K562 (cell line): ENCODE data around the gene CCDC3. TPM values are rescaled to one million over a fixed set of nuclear protein-coding genes. Genes with fewer than 3 reads are reported as not detected.

Experiments used
- ATAC-seq: fragments of 200-7000 bp; cut with Tn5 transposase; 3 replicates; pipeline ENCODE4 v1.9.1; 2020; ENCODE audit warnings: moderate library complexity
- BruUV-seq: library from RNA; stranded (reverse); fragments of 400-500 nt; replicated peaks from 2 replicates; lab custom pipeline; 2021; lab: Mats Ljungman, UMichigan
- CTCF ChIA-PET: fragments of 300-600 bp; formaldehyde crosslinking; extraction: SDS; loops from one replicate; lab custom pipeline; 2021; ENCODE audit warnings: low intra/inter-chr PET ratio; lab: Yijun Ruan, JAX
- POLR2A ChIA-PET: fragments of 300-600, 350-650 bp; sonication (Branson Sonifier 250); formaldehyde crosslinking; extraction: SDS; loops from one replicate; lab custom pipeline; 2021; ENCODE audit warnings: antibody characterized with exemption, inconsistent platforms; lab: Yijun Ruan, JAX
- DNase-seq, 4 experiments: peaks; one replicate each; pipeline versions ENCODE4 v3.0.0 to v3.0.0-alpha.2; 2011 to 2018; ENCODE audit warnings: low spot score in 3 of 4, mixed read lengths in 3 of 4; ENCODE audit errors: extremely low read depth in 1 of 4
- FAIRE-seq: peaks from 2 replicates; lab custom pipeline; 2011; peaks lifted over from hg19 to GRCh38; lab: Jason Lieb, UNC
- H2AFZ ChIP-seq: 2 replicates; pipeline ENCODE4 v1.6.0; 2011; ENCODE audit warnings: low read depth, low read length, control low read depth, inconsistent platforms
- H3K27ac ChIP-seq: fragments of 200-600 bp; 3 replicates; pipeline ENCODE4 v1.8.0; 2011; ENCODE audit warnings: low read depth, mild to moderate bottlenecking, control low read depth, inconsistent platforms, low read length, moderate library complexity, mixed read lengths; ENCODE audit errors: extremely low read depth
- H3K27me3 ChIP-seq, 2 experiments: fragments of 300-600 bp in 1 of 2; 2 replicates in 1 of 2; 3 replicates in 1 of 2; pipeline versions ENCODE4 v1.6.0 to v1.8.0; 2011; ENCODE audit warnings: inconsistent platforms in 2 of 2, low read length in 2 of 2, mild to moderate bottlenecking in 1 of 2, mixed read lengths in 1 of 2, moderate library complexity in 1 of 2; ENCODE audit not compliant: control insufficient read depth in 2 of 2, insufficient read depth in 2 of 2
- H3K36me3 ChIP-seq: fragments of 300-600 bp; 3 replicates; pipeline ENCODE4 v1.8.0; 2011; ENCODE audit warnings: mild to moderate bottlenecking, low read length, inconsistent platforms; ENCODE audit not compliant: control insufficient read depth, insufficient read depth
- H3K4me1 ChIP-seq, 2 experiments: fragments of 200-600 bp in 1 of 2; replicated peaks in 1 of 2; 2 replicates in 1 of 2; 3 replicates in 1 of 2; pipeline versions ENCODE4 v1.5.1 to v1.8.0; 2011; ENCODE audit warnings: inconsistent platforms in 2 of 2, low read length in 2 of 2, mild to moderate bottlenecking in 1 of 2, mixed read lengths in 1 of 2, moderate library complexity in 1 of 2; ENCODE audit not compliant: control insufficient read depth in 2 of 2, insufficient read depth in 2 of 2
- H3K4me2 ChIP-seq: 2 replicates; pipeline ENCODE4 v1.6.1; 2011; ENCODE audit warnings: low read length, control low read depth, inconsistent platforms, mixed read lengths; ENCODE audit not compliant: insufficient read depth
- H3K4me3 ChIP-seq: fragments of 200-600 bp; sonication (generic), shearing (Covaris generic); 2 replicates; pipeline ENCODE4 v1.5.1; 2016; ENCODE audit warnings: control low read depth, inconsistent platforms
- H3K79me2 ChIP-seq: fragments of 200-600 bp; 3 replicates; pipeline ENCODE4 v1.8.0; 2011; ENCODE audit warnings: low read length, inconsistent platforms; ENCODE audit not compliant: control insufficient read depth, insufficient read depth
- H3K9ac ChIP-seq, 2 experiments: 2 replicates each; pipeline versions ENCODE4 v1.6.0 to v1.6.1; 2011; ENCODE audit warnings: low read depth in 2 of 2, low read length in 2 of 2, control low read depth in 1 of 2, inconsistent platforms in 1 of 2, mild to moderate bottlenecking in 1 of 2, mixed read lengths in 1 of 2; ENCODE audit not compliant: insufficient read depth in 1 of 2
- H3K9me1 ChIP-seq: one replicate; pipeline ENCODE4 v1.6.0; 2011; ENCODE audit warnings: inconsistent platforms, mild to moderate bottlenecking, low read length, moderate library complexity; ENCODE audit not compliant: control insufficient read depth, insufficient read depth
- H3K9me3 ChIP-seq: replicated peaks from 2 replicates; pipeline ENCODE4 v1.5.1; 2011; ENCODE audit warnings: low read depth, low read length, inconsistent platforms; ENCODE audit not compliant: control insufficient read depth, insufficient read depth
- H4K20me1 ChIP-seq: replicated peaks from 2 replicates; pipeline ENCODE4 v1.6.1; 2011; ENCODE audit warnings: low read length, inconsistent platforms, mixed read lengths; ENCODE audit not compliant: control insufficient read depth, insufficient read depth
- ADNP ChIP-seq: fragments of 200-800 bp; sonication (Bioruptor generic); IDR thresholded peaks from 2 replicates; pipeline ENCODE4 v1.6.1; 2016; ENCODE audit warnings: missing genetic modification characterization, missing compliant biosample characterization
- ARNT ChIP-seq, 2 experiments: fragments of 450-650 bp; IDR thresholded peaks; 2 replicates each; pipeline ENCODE4 v1.6.1; 2016; ENCODE audit warnings: mild to moderate bottlenecking in 1 of 2
- BCL6 ChIP-seq: fragments of 250-450 bp; sonication (Bioruptor Pico); IDR thresholded peaks from 2 replicates; pipeline ENCODE4 v1.4.0; 2020
- CEBPB ChIP-seq: fragments of 450-650 bp; IDR thresholded peaks from 2 replicates; pipeline ENCODE4 v1.6.1; 2016; ENCODE audit warnings: missing genetic modification characterization, missing compliant biosample characterization
- CREB3L1 ChIP-seq: fragments of 450-650 bp; IDR thresholded peaks from 2 replicates; pipeline ENCODE4 v1.6.1; 2014; ENCODE audit warnings: low read depth, mild to moderate bottlenecking, moderate library complexity, borderline replicate concordance
- ETV6 ChIP-seq, 3 experiments: fragments of 150-350 bp in 1 of 3; sonication (generic) in 1 of 3; formaldehyde crosslinking in 1 of 3; IDR thresholded peaks; 2 replicates each; pipeline versions ENCODE4 v1.6.1 to v1.8.0; 2014 to 2022; ENCODE audit warnings: borderline replicate concordance in 2 of 3, low read depth in 2 of 3, antibody characterized with exemption in 1 of 3, low read length in 1 of 3, mild to moderate bottlenecking in 1 of 3, missing genetic modification reagents in 1 of 3
- GMEB1 ChIP-seq: fragments of 250-450 bp; sonication (Bioruptor Pico); IDR thresholded peaks from 2 replicates; pipeline ENCODE4 v1.4.0; 2020; ENCODE audit warnings: mild to moderate bottlenecking
- HEY1 ChIP-seq: fragments of 250-450 bp; sonication (Bioruptor Pico); IDR thresholded peaks from 2 replicates; pipeline ENCODE4 v1.5.0; 2020; ENCODE audit warnings: mild to moderate bottlenecking, moderate library complexity, borderline replicate concordance
- KLF16 ChIP-seq: IDR thresholded peaks from 2 replicates; pipeline ENCODE4 v1.6.1; 2016; ENCODE audit warnings: antibody characterized with exemption
- NELFE ChIP-seq: IDR thresholded peaks from 2 replicates; pipeline ENCODE4 v1.6.1; 2011; ENCODE audit warnings: mild to moderate bottlenecking; ENCODE audit not compliant: insufficient read depth, insufficient read length
- NR3C1 ChIP-seq: sonication (generic); formaldehyde crosslinking; IDR thresholded peaks from 2 replicates; pipeline ENCODE4 v1.8.1; 2022; ENCODE audit warnings: missing genetic modification reagents
- PYGO2 ChIP-seq: fragments of 450-650 bp; IDR thresholded peaks from 2 replicates; pipeline ENCODE4 v1.6.1; 2016; ENCODE audit warnings: mild to moderate bottlenecking, missing genetic modification characterization, moderate library complexity, missing compliant biosample characterization
- RFX7 ChIP-seq: fragments of 250-450 bp; sonication (Bioruptor Pico); IDR thresholded peaks from 2 replicates; pipeline ENCODE4 v1.5.1; 2021; ENCODE audit warnings: mild to moderate bottlenecking
- RNF219 ChIP-seq: fragments of 250-450 bp; sonication (Bioruptor Pico); IDR thresholded peaks from 2 replicates; pipeline ENCODE4 v1.5.0; 2022; ENCODE audit warnings: mild to moderate bottlenecking
- SFPQ ChIP-seq: fragments of 200-400 bp; formaldehyde crosslinking; IDR thresholded peaks from 2 replicates; pipeline ENCODE4 v1.6.1; 2017; ENCODE audit warnings: mild to moderate bottlenecking, low read depth, low read length, moderate library complexity
- U2AF2 ChIP-seq: fragments of 200-400 bp; formaldehyde crosslinking; optimal IDR thresholded peaks from 2 replicates; pipeline ENCODE3; 2017; ENCODE audit warnings: low read depth, mild to moderate bottlenecking, low read length
- ZFPM2 ChIP-seq: fragments of 250-450 bp; sonication (Bioruptor Pico); IDR thresholded peaks from 2 replicates; pipeline ENCODE4 v1.5.1; 2022; ENCODE audit warnings: mild to moderate bottlenecking
- WGBS: fragments of 100-300 bp; shearing (Covaris generic); methylation state at CpG from one replicate; pipeline ENCODE4 v1.1.6; 2016; ENCODE audit warnings: low coverage, mixed read lengths; ENCODE audit not compliant: insufficient coverage; ENCODE audit errors: missing lambda C conversion rate; 5-methylcytosine and 5-hydroxymethylcytosine counted together
- in situ Hi-C: fragments of 300-500 bp; cut with MboI; formaldehyde crosslinking; loops from 4 replicates; pipeline ENCODE4 v1.15.0; 2018; ENCODE audit warnings: inconsistent platforms, mixed read lengths
- intact Hi-C: fragments of 100-400 bp; cut with micrococcal nuclease; formaldehyde crosslinking; loops from 2 replicates; pipeline ENCODE4 v1.14.2; 2022
- polyA plus RNA-seq, 8 experiments: library from polyadenylated mRNA; depleted of rRNA in 4 of 8; stranded (reverse) in 5 of 8; unstranded in 3 of 8; fragments of >200 nt; fragmentation: Nextera tagmentation in 2 of 8; fragmentation: Illumina TruSeq in 1 of 8; extraction: Ambion mirVana in 2 of 8; extraction: Trizol in 1 of 8; gene quantifications; 2 replicates each; pipeline versions ENCODE4 v1.2.1 to v1.2.3, GENCODE V29; 2011 to 2014; ENCODE audit warnings: inconsistent platforms in 1 of 8, missing spikeins in 1 of 8
- total RNA-seq, 7 experiments: library from RNA; depleted of rRNA in 6 of 7; stranded (reverse); fragments of >200 nt in 6 of 7; fragmentation: Illumina TruSeq in 2 of 7; extraction: Trizol in 2 of 7; gene quantifications; 2 replicates each; pipeline versions ENCODE4 v1.2.1 to v1.2.3, GENCODE V29; 2011 to 2021; ENCODE audit warnings: low replicate concordance in 1 of 7

Gene CCDC3
- total and polyA plus RNA-seq, 9 of the 15 experiments (the other 6 are each of a cell fraction or from before 2014, with no cell fraction given): not detected

- 0% methylated on average over 5 of the region's 5 CpGs for WGBS
- no peaks in the 10 kb centered on the region for H3K9me1 ChIP-seq
- intact Hi-C loops: no loop called here
- ATAC-seq (no peak), DNase-seq (no peak), FAIRE-seq (no peak)
- H3K9me3 ChIP-seq: no peaks in the 10 kb centered on the region
- no peak overlapping the region for H3K4me3 ChIP-seq
- no peaks in the 10 kb centered on the region for H4K20me1 ChIP-seq
- POLR2A ChIA-PET: no interaction called here
- no TSS peak for BruUV-seq
- CTCF ChIA-PET: no interaction called here
- H3K27me3 ChIP-seq: no peaks in the 10 kb centered on the region
- no peak overlapping the region for H3K4me2 ChIP-seq
- no peaks in the 10 kb centered on the region for H3K4me1 ChIP-seq
- no peaks in the 10 kb centered on the region for H3K36me3 ChIP-seq
- in situ Hi-C loops: no loop called here
- no peak overlapping the region for H2AFZ ChIP-seq
- H3K79me2 ChIP-seq: no peaks in the 10 kb centered on the region
- no peak overlapping the region for H3K27ac ChIP-seq
- TF ChIP-seq CEBPB (tag) (no peak), GMEB1 (CRISPR knock-in tag) (no peak), RNF219 (no peak), HEY1 (CRISPR knock-in tag) (no peak), NELFE (no peak), RFX7 (CRISPR knock-in tag) (no peak), ARNT (IDR thresholded peaks at IDR 0.05) (no peak), U2AF2 (no peak), ETV6 (IDR thresholded peaks at IDR 0.05; ENCODE audit: borderline replicate concordance in 1 of 2, low read depth in 2 of 2, low read length in 1 of 2) (no peak), ETV6 (CRISPR knock-in tag; IDR thresholded peaks at IDR 0.05; ENCODE audit: borderline replicate concordance) (no peak), BCL6 (CRISPR knock-in tag) (no peak), PYGO2 (tag) (no peak), SFPQ (no peak), ADNP (tag) (no peak), NR3C1 (no peak), ZFPM2 (CRISPR knock-in tag) (no peak), KLF16 (no peak), CREB3L1 (no peak)
- no peak overlapping the region for H3K9ac ChIP-seq
Measured at GRCh38 chr10:12943425-12943824, 58.1 kb downstream of the CCDC3 start.
